Stimulated activated CD4-positive, alpha-beta T cell treated with anti-CD3 and anti-CD28 coated beads, Interleukin-2, amount 100 ng/mL, for 4 hours (primary cell): Measurements from ENCODE around the gene DLX5.

ENCODE experiments used
- DNase-seq: peaks from one replicate; pipeline ENCODE4 v3.0.0-alpha.2; 2020; ENCODE audit warnings: low read depth

Gene DLX5

DNA sequence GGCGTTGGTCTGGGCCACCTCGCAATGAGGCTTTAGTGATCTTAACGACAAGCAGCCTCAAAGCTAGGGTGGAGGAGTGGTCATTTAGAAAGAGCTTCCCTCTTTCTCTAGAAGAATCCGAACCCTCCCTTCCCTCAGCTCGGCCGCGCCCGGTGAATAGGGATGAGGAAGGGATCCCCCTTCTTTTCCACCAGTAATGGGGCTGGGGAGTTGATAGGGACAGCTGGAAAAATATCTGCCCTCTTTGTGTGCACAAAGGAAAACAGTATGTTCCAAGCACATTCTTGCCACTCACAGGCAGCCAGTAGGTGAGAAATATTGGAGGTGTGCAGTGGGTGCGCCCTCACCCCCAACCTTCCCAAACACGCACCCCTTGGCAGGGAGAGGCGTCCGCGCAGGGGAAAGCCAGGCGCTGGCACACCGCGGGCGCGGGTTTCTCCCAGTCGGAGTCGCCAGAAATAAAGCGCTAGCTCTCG is 6.5 kb downstream of the DLX5 start:
- DNase-seq = no peak

DNA sequence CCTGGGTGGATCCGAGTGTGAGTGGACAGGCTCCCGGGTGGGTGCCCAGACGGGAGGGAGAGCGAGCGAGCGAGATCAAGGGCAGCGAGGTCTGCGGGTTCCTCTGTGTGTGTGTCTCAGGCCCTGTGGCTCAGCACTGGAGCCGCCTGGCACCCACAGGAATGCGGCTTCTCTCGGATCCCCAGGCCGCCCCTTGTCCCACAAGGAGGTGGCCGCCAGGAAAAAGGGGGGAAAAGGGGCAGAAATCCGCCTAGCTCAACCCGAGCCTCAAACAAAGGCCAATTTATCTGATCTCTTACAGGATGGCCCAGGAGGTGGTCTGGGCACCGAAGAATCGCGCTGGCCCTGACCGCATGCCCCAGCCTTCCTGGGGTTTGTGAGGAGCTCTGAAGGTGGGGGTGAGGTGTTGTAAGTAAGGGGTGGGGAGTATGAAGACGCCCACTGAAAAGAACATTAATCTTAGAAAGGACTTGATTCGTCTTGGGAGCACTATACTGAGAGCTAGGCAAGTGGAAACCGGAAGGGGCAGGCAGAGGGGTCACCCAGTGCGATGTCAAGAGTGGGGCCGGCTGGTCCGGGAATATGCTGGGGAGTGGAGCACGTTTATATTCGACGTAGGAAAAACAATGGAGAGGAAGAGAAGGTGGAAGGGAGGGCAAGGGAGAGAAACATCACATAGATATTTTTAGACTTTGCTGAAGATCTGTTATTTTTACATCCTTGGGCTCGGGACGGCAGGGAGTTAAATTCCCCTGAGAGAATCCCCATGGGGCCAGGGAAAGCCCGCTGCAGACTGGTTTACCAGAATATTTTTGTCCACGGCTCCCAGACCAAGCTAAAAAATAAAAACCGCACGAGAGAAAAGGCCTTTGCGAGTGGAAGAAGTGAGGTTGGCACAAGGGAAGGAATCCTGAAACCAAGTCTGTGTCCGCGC is 7.2 kb downstream of the DLX5 start:
- no peak for DNase-seq

DNA sequence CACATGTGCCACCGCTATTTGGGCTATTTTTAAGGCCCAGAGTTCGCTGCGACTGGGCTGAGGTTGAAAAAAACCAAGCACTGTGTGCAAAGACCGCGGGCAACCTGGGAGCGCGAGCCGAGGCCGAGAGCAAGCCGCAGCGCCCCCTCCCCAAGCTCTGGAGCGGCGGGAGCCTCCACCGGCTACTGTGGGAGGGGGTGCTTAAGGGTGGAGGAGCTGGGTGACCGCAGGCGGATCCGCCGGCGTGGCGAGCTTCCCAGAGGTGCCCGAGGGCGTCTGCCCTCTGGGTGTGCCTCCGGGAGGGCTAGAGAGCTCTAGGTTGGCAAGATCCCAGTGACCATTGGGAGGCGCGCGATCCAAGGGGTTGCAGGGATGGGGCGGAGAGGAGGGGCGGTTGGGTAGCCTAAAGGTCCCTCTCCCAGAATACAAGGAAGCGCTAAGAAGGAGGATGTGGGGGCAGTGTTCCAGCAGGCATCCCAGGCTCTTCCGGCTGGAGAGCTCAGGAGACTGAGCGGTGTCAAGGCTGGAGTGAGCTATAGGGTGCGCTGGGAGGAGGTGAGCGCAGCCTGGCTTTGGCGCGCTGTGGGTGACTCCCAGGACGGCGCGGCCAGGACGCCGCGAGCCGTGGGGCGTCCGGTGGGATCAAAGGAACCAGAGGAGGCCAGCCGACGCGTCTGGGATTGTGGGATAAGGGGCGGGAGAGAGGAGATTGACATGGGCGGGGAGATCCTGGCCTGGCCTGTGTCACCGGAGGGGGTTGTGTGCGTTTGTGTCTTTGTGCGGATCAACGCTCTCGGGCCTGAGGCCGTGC is 8.0 kb downstream of the DLX5 start:
- no peak for DNase-seq

DNA sequence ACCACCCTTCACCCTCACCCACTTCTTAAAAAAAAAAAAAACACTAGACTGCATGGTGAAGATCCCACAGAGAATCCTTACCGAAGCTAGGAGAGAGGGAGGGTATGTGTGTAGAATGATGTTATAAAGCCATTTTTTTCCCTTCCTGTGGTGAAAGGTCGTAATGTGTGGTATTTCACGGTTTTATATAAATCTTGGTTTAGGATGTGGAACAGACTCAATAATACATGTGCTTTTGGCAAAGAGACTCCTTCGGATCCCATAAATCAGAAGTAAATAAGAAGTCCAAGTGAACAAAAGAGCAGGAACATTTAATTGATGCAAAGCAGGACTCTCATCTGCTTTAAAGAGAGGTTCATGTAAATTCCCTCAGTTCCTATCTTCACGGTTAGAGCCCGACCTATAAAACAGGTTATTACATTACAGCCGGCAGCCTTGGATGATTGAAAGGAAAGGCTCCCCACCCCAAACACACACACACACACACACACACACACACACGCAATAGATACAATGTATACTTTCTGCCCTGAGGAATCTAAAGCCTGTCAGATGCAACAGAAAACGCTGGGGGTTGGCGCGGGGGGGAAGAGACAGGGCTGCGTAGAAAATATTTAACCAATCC is 8.8 kb downstream of the DLX5 start:
- DNase-seq = no peak

DNA sequence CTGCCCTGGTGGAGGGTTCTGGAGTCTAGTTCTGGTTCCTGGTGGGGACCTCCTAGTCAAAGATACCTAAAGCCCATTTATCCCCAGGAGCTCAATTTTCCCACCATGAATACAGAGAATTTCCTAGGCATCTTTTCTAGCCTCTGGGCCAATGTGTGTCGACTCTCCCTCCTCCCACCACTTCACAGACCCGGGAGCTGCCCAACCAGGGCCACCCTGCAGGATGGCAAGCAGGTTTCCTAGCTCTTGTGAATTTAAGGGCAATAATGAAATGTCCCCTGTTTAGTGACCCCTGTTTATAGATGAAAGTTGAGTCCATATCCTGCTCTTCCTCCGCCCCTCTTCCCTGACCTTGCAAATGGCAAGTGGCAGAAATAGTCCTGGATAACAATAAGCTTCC is 9.4 kb downstream of the DLX5 start:
- no peak for DNase-seq

DNA sequence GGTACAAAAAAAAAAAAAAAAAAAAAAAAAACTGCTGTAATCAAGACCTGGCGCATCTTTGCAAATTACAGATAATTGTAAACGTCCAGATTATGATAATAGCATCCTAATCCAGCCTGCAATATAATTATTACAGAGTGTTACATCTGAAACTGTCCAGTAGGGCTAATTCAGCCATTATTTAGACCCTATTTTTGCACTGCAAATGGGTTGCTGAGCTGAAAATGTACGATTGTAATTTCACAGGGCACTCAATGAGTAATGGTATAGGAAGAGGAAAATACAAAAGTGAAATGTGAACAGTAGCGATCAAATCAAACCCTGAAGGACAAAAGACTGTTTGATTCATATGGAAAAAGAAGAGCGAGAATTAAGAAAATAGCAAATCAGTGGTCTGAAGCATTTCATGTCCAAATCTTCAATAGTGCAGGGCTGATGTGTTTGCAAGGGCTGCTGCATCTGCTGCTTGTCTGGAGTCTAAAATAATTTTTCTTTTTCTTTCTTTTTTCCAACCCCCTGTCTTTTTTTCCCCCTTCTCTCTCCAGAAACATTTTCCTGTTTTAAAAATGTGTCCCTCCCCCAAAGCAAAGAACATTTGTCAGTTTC is 10.4 kb downstream of the DLX5 start:
- no peak for DNase-seq

DNA sequence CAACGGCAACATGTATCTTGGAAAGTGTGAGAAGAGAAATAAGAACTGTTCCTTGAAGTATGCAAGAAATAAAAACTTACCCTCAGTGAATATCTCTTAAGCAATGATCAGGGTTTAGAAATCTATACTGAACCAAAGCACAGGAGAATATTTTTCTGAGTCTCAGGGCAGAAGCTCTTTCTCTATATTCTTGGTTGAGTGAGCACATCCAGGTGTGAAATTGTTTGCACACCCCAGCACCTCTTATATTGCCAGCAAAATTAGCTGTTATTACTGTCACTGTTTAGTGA is 10.8 kb downstream of the DLX5 start:
- no peak for DNase-seq

DNA sequence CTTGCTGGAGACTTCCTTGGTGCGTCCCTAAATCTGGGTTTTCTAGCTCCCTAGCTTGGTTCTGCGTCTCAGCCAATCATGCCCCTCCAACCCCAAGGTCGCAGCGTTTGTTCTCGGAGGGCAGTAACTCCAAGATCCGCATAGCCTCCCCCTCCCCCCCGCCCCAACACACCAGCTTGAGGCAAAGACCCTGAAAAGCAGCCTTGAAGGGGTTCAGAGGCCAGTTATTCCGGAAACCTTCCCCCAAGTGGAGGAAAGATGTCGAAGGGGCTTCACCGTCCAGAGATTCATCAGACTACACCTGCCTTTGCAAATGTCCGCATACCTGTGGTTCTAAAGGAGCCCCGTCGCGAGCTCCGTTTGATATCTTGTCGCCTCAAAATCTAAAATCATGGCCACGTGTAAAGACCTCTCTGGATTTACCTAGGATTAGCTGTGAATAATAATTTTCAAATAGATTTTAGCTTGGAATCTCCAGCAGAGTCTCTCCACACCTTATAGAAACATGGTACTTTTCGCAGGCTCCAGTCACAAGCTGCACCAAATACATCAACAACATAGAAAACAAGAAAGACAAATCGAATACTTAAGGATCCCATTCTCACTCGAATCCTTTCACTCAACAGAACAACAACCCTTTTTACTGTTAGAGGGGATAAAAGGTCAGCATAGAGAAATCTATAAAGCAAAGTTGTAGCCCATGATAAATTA is 11.3 kb downstream of the DLX5 start:
- no peak for DNase-seq

DNA sequence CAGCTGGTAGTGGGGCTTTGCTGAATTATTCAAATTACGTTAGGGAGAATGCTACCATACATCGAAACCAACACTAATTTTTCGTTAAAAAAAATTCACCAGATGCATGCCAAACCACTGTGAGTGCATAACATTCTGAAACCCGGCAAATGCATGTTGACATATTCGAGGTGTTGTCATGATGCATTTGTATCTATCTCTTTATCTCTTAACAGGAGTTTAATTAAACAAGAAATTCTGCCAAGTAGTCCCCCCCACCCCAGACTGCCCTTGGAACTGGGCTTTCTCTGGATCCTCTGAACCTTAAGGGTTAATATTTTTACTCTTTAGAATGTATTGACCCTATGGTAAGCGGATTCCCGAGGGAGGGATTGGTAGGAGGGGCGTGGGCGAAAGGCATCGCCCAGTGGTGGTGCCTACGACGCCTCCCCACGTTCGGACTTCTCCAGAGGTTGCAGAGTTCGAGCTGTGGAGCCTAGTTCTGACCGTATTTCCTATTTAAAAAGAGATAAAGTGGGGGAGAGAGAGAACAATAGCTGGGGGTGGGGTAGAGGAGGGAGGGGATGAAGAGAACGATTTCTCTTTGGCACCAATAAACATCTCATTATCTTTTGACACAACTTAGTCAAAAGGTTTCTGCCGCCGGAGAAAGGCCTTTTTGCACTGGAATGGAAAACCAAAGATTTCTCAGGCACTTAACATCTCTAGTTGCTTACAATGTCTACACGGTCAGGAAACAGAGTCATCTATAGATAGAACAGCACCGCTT is 12.1 kb downstream of the DLX5 start:
- no peak for DNase-seq

DNA sequence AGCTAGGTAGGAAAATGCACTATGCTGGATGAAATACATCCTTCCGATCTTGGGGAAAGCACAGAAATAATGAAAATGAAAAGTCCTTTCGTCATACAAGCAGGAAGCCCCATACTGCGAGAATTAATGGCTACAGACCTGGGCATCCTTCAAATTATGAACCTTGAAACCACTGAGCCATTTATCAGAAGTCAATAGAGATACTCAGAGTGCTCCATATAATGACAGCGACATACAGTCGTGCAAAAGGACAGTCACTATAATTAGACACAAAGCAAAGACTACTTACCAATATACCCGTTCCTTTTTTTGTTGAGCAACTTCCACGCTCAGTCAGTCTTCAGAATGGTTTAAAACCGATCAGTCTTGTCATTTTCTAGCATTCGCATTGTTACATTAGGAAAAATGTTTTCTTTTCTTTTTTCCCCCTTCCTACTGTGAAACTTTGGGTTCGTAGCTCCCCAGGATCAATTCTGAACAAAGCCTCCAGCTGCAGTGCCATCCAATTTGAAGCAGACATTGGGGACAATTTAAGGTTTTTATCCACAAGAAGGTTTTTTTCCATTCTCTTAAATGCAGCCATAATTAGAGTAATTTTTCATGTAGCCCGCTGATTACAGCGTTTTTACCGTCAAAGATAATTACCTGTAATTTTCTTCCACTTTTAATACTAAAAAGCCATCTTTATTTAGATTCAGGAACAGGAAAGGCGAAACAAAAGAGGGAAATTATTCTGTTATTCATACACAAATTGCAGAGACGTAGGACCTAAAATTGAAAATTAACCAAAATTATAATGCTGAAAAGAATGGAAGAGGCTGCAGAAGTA is 12.9 kb downstream of the DLX5 start:
- DNase-seq = no peak

DNA sequence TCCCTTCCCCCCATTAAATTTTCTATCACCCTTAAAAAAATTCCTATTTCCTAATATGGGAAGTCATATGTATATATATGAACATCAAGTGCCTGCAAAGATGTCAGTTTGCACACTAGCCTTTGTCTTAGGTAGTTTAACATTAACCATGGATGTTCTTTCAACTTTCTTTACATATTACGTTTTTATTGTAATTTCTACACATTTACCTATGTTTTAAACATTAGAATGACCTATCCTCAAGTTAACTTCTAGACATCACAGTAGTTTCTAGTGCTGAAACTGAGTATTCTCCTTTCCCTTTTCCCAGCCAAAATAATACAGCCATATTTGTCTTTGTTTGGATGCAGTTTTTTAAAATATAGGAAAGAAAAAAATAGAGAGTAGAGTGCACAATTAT is 13.5 kb downstream of the DLX5 start:
- DNase-seq = no peak

DNA sequence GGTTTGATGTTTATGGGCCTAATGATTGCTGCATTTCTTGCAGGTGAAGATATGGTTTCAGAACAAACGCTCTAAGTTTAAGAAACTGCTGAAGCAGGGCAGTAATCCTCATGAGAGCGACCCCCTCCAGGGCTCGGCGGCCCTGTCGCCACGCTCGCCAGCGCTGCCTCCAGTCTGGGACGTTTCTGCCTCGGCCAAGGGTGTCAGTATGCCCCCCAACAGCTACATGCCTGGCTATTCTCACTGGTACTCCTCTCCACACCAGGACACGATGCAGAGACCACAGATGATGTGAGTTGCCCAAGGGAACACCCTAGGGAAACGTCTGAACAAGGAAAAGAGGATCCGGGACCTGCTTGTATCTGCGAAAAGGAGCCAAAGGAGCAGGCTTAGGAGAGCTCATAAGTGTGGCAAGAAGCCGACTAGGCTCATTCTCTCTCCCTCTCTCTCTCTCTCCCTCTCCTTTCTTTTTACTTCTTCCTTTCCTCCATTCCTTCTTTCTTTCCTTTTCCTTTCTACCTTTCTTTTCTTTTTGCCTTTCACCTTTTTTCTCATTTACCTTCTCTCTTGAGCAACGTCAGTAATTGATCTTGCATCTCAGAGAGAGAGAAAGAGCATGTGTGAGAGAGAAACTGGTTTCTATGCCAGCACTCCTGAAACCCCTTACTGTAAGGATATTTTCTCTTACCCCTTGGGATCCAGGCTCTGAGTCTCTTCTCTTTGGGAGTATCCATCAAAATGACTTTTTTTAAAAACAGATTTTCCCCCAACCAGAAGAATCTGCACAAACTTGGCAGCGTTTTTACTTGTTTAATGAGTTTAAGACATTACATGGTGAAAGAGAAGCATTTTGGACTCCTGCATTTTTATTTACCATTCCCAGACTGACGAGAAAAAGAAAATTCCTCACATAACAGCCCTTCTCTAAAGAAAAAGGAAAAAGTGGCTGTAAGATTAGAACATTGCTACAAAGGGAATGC is 14.6 kb downstream of the DLX5 start:
- no peak for DNase-seq

DNA sequence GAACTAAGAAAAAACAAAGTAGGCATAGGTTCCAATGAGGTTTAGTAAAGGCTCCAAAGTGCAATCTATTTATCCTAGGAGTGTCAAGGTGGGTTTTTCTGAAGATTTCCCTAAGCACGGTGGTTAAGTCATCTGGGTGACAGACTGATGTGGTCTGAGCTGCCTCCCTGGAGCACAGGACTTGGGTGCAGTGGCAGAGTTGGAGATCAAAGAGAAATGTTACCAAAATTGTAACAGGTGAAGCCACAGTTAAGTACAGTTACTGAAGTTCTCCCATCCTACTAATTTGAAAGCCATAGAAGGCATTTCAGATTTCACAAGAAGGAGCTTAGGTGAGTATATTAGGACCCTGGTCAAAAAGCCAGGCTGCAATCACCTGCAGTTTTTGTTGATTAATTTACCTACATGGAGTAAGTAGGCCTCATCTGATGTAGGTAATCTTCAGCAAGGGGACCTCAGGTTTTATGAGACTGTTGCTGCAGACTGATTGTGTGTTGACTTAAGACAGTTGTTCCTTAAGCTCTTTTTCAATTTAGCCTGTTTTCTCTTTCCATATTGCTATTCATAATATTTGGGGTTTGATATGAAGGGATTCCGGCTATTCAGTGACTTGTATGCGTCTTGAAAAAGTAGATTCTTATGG is 16.2 kb downstream of the DLX5 start:
- no peak for DNase-seq

DNA sequence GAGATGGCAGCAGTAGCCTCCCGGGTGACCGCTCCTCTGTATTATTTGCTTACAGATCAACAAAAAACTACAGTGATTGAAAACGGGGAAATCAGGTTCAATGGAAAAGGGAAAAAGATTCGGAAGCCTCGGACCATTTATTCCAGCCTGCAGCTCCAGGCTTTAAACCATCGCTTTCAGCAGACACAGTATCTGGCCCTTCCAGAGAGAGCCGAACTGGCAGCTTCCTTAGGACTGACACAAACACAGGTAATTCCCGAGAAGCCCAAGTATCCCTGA is 17.1 kb downstream of the DLX5 start:
- DNase-seq = no peak

DNA sequence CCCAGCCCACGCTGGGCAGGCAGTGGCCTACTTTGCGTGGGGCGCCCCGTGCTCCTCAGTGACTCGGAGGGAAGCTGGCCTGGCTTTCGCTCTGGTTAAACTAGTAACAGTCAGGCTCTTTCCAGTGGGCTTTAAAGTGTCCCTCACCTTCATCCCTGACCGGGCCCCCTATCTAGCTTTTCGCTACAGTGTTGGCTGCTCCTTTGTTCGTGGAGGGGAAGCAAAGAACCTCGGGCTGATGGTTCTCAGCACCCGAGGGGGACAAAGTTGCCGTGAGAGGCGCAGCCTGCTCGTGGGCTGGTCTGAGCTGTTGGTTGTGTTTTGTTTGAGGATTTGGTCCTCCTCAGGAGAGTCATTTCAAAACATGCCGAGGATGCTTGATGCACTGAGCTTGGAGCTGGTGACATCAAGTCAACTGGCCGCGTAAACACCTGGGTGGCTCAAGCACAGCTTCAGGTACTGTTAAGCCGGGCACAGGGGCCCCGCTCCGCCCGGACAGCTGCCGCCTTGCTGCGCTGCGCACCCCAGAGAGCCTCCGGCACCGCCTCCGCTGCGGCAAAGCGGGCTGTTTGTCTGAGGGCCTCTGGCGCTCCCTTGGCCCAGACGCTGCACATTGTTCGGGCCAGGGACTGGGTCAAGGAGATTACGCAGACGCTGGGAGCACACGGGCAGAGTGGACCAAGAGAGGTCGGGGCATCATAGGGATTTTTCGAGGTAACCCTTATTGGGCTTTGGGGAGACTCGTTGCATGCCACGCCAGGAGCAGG is 17.6 kb downstream of the DLX5 start:
- no peak for DNase-seq

DNA sequence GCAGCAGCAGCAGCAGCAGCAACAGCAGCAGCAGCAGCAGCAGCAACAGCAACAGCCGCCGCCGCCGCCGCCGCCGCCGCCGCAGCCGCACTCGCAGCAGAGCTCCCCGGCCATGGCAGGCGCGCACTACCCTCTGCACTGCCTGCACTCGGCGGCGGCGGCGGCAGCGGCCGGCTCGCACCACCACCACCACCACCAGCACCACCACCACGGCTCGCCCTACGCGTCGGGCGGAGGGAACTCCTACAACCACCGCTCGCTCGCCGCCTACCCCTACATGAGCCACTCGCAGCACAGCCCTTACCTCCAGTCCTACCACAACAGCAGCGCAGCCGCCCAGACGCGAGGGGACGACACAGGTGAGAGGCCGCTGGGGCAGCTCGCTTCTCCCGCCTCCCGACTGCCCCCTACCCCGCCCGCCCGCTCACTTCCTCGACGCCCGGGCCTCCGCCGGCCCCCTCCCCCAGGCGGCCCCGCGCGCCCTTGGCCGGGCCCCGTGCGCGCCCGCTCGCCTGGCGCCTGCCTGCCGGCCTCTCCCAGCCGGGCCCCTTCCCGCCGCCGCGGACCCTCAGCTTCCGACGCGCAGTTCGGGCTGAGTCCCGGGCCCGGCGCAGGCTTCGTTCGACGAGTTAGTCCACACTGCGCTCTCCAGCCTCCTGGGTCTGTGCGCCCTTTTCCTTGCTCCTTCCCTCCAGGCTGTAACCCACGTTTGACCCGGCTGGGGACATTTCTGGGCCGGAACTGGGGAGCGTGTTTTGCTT is 18.4 kb downstream of the DLX5 start:
- DNase-seq = no peak
